ENCODE results near the gene CNDP1.

Gene CNDP1

DNA sequence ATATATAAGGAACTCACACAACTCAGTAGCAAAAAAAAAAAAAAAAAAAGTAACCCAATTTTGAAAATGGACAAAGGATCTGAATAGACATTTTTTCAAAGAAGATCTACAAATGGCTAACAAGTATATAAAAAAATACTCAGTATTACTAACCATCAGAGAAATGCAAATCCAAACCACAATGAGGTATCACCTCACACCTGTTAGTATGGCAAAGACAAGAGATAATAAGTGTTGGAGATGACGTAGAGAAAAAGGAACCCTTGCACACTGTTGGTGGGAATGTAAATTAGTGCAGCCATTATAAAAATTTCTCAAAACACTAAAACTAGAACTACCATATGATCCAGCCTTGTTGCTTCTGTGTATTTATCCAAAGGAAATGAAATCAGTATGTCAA, 5.8 kb upstream of the CNDP1 start:
- peak overlapping the region; percentile 25; the same call in 1 of the 2 replicates for H3K4me2 ChIP-seq (ENCODE audit: low read depth, low read length)
- TF ChIP-seq EZH2phosphoT487 (IDR thresholded peaks at IDR 0.05; ENCODE audit: low read length) (no peak), EZH2 (optimal IDR thresholded peaks at IDR 0.05; ENCODE audit: low read depth, low read length) (no peak)
- TF ChIP-seq, protein P1, sequence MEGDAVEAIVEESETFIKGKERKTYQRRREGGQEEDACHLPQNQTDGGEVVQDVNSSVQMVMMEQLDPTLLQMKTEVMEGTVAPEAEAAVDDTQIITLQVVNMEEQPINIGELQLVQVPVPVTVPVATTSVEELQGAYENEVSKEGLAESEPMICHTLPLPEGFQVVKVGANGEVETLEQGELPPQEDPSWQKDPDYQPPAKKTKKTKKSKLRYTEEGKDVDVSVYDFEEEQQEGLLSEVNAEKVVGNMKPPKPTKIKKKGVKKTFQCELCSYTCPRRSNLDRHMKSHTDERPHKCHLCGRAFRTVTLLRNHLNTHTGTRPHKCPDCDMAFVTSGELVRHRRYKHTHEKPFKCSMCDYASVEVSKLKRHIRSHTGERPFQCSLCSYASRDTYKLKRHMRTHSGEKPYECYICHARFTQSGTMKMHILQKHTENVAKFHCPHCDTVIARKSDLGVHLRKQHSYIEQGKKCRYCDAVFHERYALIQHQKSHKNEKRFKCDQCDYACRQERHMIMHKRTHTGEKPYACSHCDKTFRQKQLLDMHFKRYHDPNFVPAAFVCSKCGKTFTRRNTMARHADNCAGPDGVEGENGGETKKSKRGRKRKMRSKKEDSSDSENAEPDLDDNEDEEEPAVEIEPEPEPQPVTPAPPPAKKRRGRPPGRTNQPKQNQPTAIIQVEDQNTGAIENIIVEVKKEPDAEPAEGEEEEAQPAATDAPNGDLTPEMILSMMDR (IDR thresholded peaks at IDR 0.05; ENCODE audit: low read length): no peak
- no peaks in the 10 kb centered on the region for H4K20me1 ChIP-seq (ENCODE audit: insufficient read depth, low read length)
- H3K27ac ChIP-seq (ENCODE audit: low read length): peak overlapping the region; percentile 59; the same call in 1 of the 2 replicates
- no peak overlapping the region for H3K9ac ChIP-seq (ENCODE audit: low read length)
- H3K4me1 ChIP-seq (ENCODE audit: low read length): peaks cover 22% of the 10 kb centered on the region
- H3K36me3 ChIP-seq (replicated peaks; ENCODE audit: insufficient read depth, low read length): no peaks in the 10 kb centered on the region
- no peak overlapping the region for H2AFZ ChIP-seq (ENCODE audit: low read length)
- H3K79me2 ChIP-seq (ENCODE audit: low read length): no peaks in the 10 kb centered on the region
- H3K4me3 ChIP-seq (ENCODE audit: low read length): no peak overlapping the region
- peak; percentile 62 for DNase-seq
- no peaks in the 10 kb centered on the region for H3K9me2 ChIP-seq (replicated peaks; ENCODE audit: insufficient read depth, low read length)
- no peaks in the 10 kb centered on the region for H3F3A ChIP-seq (ENCODE audit: insufficient read depth, low read length)
- H3K9me3 ChIP-seq (replicated peaks; ENCODE audit: insufficient read depth, low read length): no peaks in the 10 kb centered on the region
- H3K27me3 ChIP-seq (replicated peaks; ENCODE audit: insufficient read depth, low read length): no peaks in the 10 kb centered on the region

DNA sequence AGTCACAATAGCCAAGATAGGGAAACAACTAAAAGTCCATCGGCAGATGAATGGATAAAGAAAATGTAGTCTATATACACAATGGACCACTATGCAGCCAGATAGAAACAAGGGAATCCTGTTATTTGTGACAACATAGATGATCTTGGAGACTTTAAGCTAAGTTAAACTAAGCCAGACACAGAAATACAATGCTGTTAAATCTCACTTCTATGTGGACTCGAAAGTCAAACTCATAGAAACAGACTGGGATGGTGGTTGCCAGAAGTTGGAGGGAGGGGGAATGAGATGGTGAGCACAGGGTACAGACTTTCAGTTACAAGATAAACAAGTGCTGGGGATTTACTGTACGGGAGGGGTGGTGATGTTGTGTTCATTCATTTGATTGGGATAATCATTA, 5.4 kb upstream of the CNDP1 start:
- H3K9me3 ChIP-seq (replicated peaks; ENCODE audit: insufficient read depth, low read length): no peaks in the 10 kb centered on the region
- no peaks in the 10 kb centered on the region for H3K9me2 ChIP-seq (replicated peaks; ENCODE audit: insufficient read depth, low read length)
- H4K20me1 ChIP-seq (ENCODE audit: insufficient read depth, low read length): no peaks in the 10 kb centered on the region
- peak overlapping the region; percentile 59; the same call in 1 of the 2 replicates for H3K27ac ChIP-seq (ENCODE audit: low read length)
- H3K27me3 ChIP-seq (replicated peaks; ENCODE audit: insufficient read depth, low read length): no peaks in the 10 kb centered on the region
- H3K4me3 ChIP-seq (ENCODE audit: low read length): no peak overlapping the region
- H2AFZ ChIP-seq (ENCODE audit: low read length): no peak overlapping the region
- H3K79me2 ChIP-seq (ENCODE audit: low read length): no peaks in the 10 kb centered on the region
- H3F3A ChIP-seq (ENCODE audit: insufficient read depth, low read length): no peaks in the 10 kb centered on the region
- peak overlapping the region; percentile 25; the same call in 1 of the 2 replicates for H3K4me2 ChIP-seq (ENCODE audit: low read depth, low read length)
- peak; percentile 22 for DNase-seq
- TF ChIP-seq EZH2 (optimal IDR thresholded peaks at IDR 0.05; ENCODE audit: low read depth, low read length) (no peak), EZH2phosphoT487 (IDR thresholded peaks at IDR 0.05; ENCODE audit: low read length) (no peak)
- TF ChIP-seq, protein P1 (IDR thresholded peaks at IDR 0.05; ENCODE audit: low read length): no peak
- H3K4me1 ChIP-seq (ENCODE audit: low read length): peaks cover 22% of the 10 kb centered on the region
- no peak overlapping the region for H3K9ac ChIP-seq (ENCODE audit: low read length)
- H3K36me3 ChIP-seq (replicated peaks; ENCODE audit: insufficient read depth, low read length): no peaks in the 10 kb centered on the region

DNA sequence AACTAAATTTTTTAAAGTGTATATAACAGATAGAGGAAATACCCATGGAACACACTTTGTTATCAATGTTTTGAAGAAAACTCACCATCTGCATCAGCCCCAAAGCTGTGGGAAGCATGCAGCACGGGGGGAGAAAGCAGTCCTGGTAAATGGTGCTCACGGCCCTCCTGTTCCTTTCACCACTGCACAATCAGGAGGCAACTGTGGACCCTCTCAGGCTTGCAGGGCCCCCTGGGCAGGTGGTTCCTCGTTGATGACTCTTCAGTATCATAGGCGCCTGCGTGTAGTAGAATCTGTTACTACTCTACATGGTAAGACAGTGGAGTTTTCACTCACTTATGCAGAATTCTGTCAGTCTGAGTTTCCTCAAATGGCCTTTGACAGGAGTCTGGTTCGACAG, 4.9 kb upstream of the CNDP1 start:
- Histone ChIP-seq H3K27me3 (replicated peaks; ENCODE audit: insufficient read depth, low read length) (no peaks in the 10 kb centered on the region), H3K9me2 (replicated peaks; ENCODE audit: insufficient read depth, low read length) (no peaks in the 10 kb centered on the region), H2AFZ (ENCODE audit: low read length) (no peak overlapping the region), H3K9ac (ENCODE audit: low read length) (no peak overlapping the region), H3K9me3 (replicated peaks; ENCODE audit: insufficient read depth, low read length) (no peaks in the 10 kb centered on the region), H4K20me1 (ENCODE audit: insufficient read depth, low read length) (no peaks in the 10 kb centered on the region), H3F3A (ENCODE audit: insufficient read depth, low read length) (no peaks in the 10 kb centered on the region), H3K36me3 (replicated peaks; ENCODE audit: insufficient read depth, low read length) (no peaks in the 10 kb centered on the region), H3K4me3 (ENCODE audit: low read length) (no peak overlapping the region), H3K27ac (ENCODE audit: low read length) (peak overlapping the region; percentile 59; the same call in 1 of the 2 replicates), H3K79me2 (ENCODE audit: low read length) (no peaks in the 10 kb centered on the region), H3K4me1 (ENCODE audit: low read length) (peaks cover 22% of the 10 kb centered on the region), H3K4me2 (ENCODE audit: low read depth, low read length) (peak overlapping the region; percentile 25; the same call in 1 of the 2 replicates)
- DNase-seq: no peak
- TF ChIP-seq, protein P1 (IDR thresholded peaks at IDR 0.05; ENCODE audit: low read length): no peak
- TF ChIP-seq EZH2phosphoT487 (IDR thresholded peaks at IDR 0.05; ENCODE audit: low read length) (no peak), EZH2 (optimal IDR thresholded peaks at IDR 0.05; ENCODE audit: low read depth, low read length) (no peak)
